GM12875 (cell line): ENCODE results near the gene COL23A1.
A peak's percentile ranks its signal among the peaks of the same experiment; 100 is the strongest.

ENCODE experiments used
- H3K4me3 ChIP-seq: one replicate; pipeline ENCODE4 v1.5.1; 2011; ENCODE audit warnings: low read depth, low read length, control low read depth
- CTCF ChIP-seq: IDR thresholded peaks from 2 replicates; pipeline ENCODE4 v1.5.1; 2011; ENCODE audit warnings: low read depth, mild to moderate bottlenecking, control low read depth, inconsistent platforms, low read length, moderate library complexity, borderline replicate concordance; ENCODE audit not compliant: insufficient read depth

Gene COL23A1

GRCh38 chr5:178204182-178204934 lies 385.8 kb downstream of the COL23A1 start, which contains the start of gene HNRNPAB:
HNRNPAB (plus strand) TSS chr5:178204533; CDS start chr5:178204838, 305 bp downstream.
- H3K4me3 ChIP-seq: peak within 1 kb of the TSS; percentile 95
- no peak for TF ChIP-seq CTCF

GRCh38 chr5:178203670-178204181 lies 386.5 kb downstream of the COL23A1 start:
- TF ChIP-seq CTCF: no peak
- peak overlapping the region; percentile 95 for H3K4me3 ChIP-seq

GRCh38 chr5:178202541-178202940 lies 387.7 kb downstream of the COL23A1 start:
- no peak for TF ChIP-seq CTCF
- no peak overlapping the region for H3K4me3 ChIP-seq

GRCh38 chr5:178201927-178202235 lies 388.3 kb downstream of the COL23A1 start:
- H3K4me3 ChIP-seq: no peak overlapping the region
- TF ChIP-seq CTCF: no peak

- H3K4me3 ChIP-seq: no peak overlapping the region
- TF ChIP-seq CTCF: no peak
Measured at GRCh38 chr5:178201221-178201926, 388.8 kb downstream of the COL23A1 start.

GRCh38 chr5:178199581-178200434 lies 390.4 kb downstream of the COL23A1 start:
- H3K4me3 ChIP-seq: no peak overlapping the region
- TF ChIP-seq CTCF: no peak
